Measurements from ENCODE around the gene ACVR2B.

The ACVR2B gene

GRCh38 chr3:38460377-38461270 lies 6.9 kb downstream of the ACVR2B start:
- Histone ChIP-seq H3K23ac (ENCODE audit: low read length) (no peak overlapping the region), H3K4me3 (ENCODE audit: low read length) (no peak overlapping the region), H3K9ac (ENCODE audit: low read length) (no peak overlapping the region), H2BK15ac (replicated peaks; ENCODE audit: low read depth) (no peak overlapping the region), H3K27ac (ENCODE audit: low read depth, low read length) (no peak overlapping the region), H3K4me2 (ENCODE audit: low read length) (no peak overlapping the region), H3K27me3 (ENCODE audit: insufficient read depth, low read length, poor library complexity) (no peaks in the 10 kb centered on the region), H4K5ac (ENCODE audit: low read length) (no peak overlapping the region), H3K18ac (ENCODE audit: low read length) (no peak overlapping the region), H3K4ac (ENCODE audit: low read depth, low read length) (no peak overlapping the region), H3K4me1 (ENCODE audit: control insufficient read depth, low read depth, low read length) (peaks cover 6% of the 10 kb centered on the region), H3K56ac (ENCODE audit: low read length) (no peak overlapping the region), H3K79me2 (ENCODE audit: control insufficient read depth, insufficient read depth, low read length) (peaks cover 81% of the 10 kb centered on the region), H2AK5ac (ENCODE audit: low read length) (no peak overlapping the region), H4K8ac (ENCODE audit: low read depth, low read length) (no peak overlapping the region), H3K79me1 (ENCODE audit: low read length) (peaks cover 34% of the 10 kb centered on the region), H2BK5ac (ENCODE audit: low read length) (no peak overlapping the region), H2BK120ac (ENCODE audit: low read depth, low read length) (no peak overlapping the region), H3K36me3 (ENCODE audit: control insufficient read depth, insufficient read depth, low read length) (no peaks in the 10 kb centered on the region)
- DNase-seq = no peak
- no CpG with 5 or more reads among the region's 12 CpGs for WGBS (ENCODE audit: extremely low coverage, insufficient coverage, low lambda C conversion rate)

GRCh38 chr3:38465588-38466154 lies 12.0 kb downstream of the ACVR2B start:
- Histone ChIP-seq H3K4me1 (ENCODE audit: control insufficient read depth, low read depth, low read length) (no peaks in the 10 kb centered on the region), H3K18ac (ENCODE audit: low read length) (no peak overlapping the region), H3K4me3 (ENCODE audit: low read length) (no peak overlapping the region), H4K5ac (ENCODE audit: low read length) (no peak overlapping the region), H3K27ac (ENCODE audit: low read depth, low read length) (no peak overlapping the region), H3K36me3 (ENCODE audit: control insufficient read depth, insufficient read depth, low read length) (no peaks in the 10 kb centered on the region), H3K79me1 (ENCODE audit: low read length) (peaks cover 25% of the 10 kb centered on the region), H2BK120ac (ENCODE audit: low read depth, low read length) (no peak overlapping the region), H3K79me2 (ENCODE audit: control insufficient read depth, insufficient read depth, low read length) (peaks cover 55% of the 10 kb centered on the region), H2AK5ac (ENCODE audit: low read length) (no peak overlapping the region), H3K27me3 (ENCODE audit: insufficient read depth, low read length, poor library complexity) (no peaks in the 10 kb centered on the region), H3K9ac (ENCODE audit: low read length) (no peak overlapping the region), H2BK5ac (ENCODE audit: low read length) (no peak overlapping the region), H3K23ac (ENCODE audit: low read length) (no peak overlapping the region), H3K4me2 (ENCODE audit: low read length) (no peak overlapping the region), H4K8ac (ENCODE audit: low read depth, low read length) (no peak overlapping the region), H3K56ac (ENCODE audit: low read length) (no peak overlapping the region), H3K4ac (ENCODE audit: low read depth, low read length) (no peak overlapping the region), H2BK15ac (replicated peaks; ENCODE audit: low read depth) (no peak overlapping the region)
- no peak for DNase-seq
- WGBS (ENCODE audit: extremely low coverage, insufficient coverage, low lambda C conversion rate) = no CpG with 5 or more reads among the region's 1 CpG

GRCh38 chr3:38468765-38469164 lies 15.1 kb downstream of the ACVR2B start:
- H2AK5ac ChIP-seq (ENCODE audit: low read length) = no peak overlapping the region
- no peak overlapping the region for H2BK15ac ChIP-seq (replicated peaks; ENCODE audit: low read depth)
- no peak overlapping the region for H3K9ac ChIP-seq (ENCODE audit: low read length)
- no peak overlapping the region for H3K4ac ChIP-seq (ENCODE audit: low read depth, low read length)
- H3K36me3 ChIP-seq (ENCODE audit: control insufficient read depth, insufficient read depth, low read length) = no peaks in the 10 kb centered on the region
- no peak overlapping the region for H3K23ac ChIP-seq (ENCODE audit: low read length)
- peaks cover 55% of the 10 kb centered on the region for H3K79me2 ChIP-seq (ENCODE audit: control insufficient read depth, insufficient read depth, low read length)
- no peak overlapping the region for H3K56ac ChIP-seq (ENCODE audit: low read length)
- no peak overlapping the region for H4K8ac ChIP-seq (ENCODE audit: low read depth, low read length)
- no peak overlapping the region for H3K18ac ChIP-seq (ENCODE audit: low read length)
- no peak overlapping the region for H3K27ac ChIP-seq (ENCODE audit: low read depth, low read length)
- H2BK5ac ChIP-seq (ENCODE audit: low read length) = no peak overlapping the region
- no CpG with 5 or more reads among the region's 1 CpG for WGBS (ENCODE audit: extremely low coverage, insufficient coverage, low lambda C conversion rate)
- no peak overlapping the region for H3K4me2 ChIP-seq (ENCODE audit: low read length)
- H2BK120ac ChIP-seq (ENCODE audit: low read depth, low read length) = no peak overlapping the region
- H3K4me3 ChIP-seq (ENCODE audit: low read length) = no peak overlapping the region
- H3K79me1 ChIP-seq (ENCODE audit: low read length) = peaks cover 25% of the 10 kb centered on the region
- no peaks in the 10 kb centered on the region for H3K4me1 ChIP-seq (ENCODE audit: control insufficient read depth, low read depth, low read length)
- no peak for DNase-seq
- no peak overlapping the region for H4K5ac ChIP-seq (ENCODE audit: low read length)
- H3K27me3 ChIP-seq (ENCODE audit: insufficient read depth, low read length, poor library complexity) = no peaks in the 10 kb centered on the region

- H3K36me3 ChIP-seq (ENCODE audit: control insufficient read depth, insufficient read depth, low read length) = no peaks in the 10 kb centered on the region
- H3K4me3 ChIP-seq (ENCODE audit: low read length) = no peak overlapping the region
- no peak overlapping the region for H2BK120ac ChIP-seq (ENCODE audit: low read depth, low read length)
- H3K27me3 ChIP-seq (ENCODE audit: insufficient read depth, low read length, poor library complexity) = no peaks in the 10 kb centered on the region
- H3K18ac ChIP-seq (ENCODE audit: low read length) = no peak overlapping the region
- H3K79me2 ChIP-seq (ENCODE audit: control insufficient read depth, insufficient read depth, low read length) = peaks cover 53% of the 10 kb centered on the region
- no peak overlapping the region for H3K4me2 ChIP-seq (ENCODE audit: low read length)
- H4K5ac ChIP-seq (ENCODE audit: low read length) = no peak overlapping the region
- no peak overlapping the region for H3K56ac ChIP-seq (ENCODE audit: low read length)
- H2BK5ac ChIP-seq (ENCODE audit: low read length) = no peak overlapping the region
- H3K4ac ChIP-seq (ENCODE audit: low read depth, low read length) = no peak overlapping the region
- no peaks in the 10 kb centered on the region for H3K4me1 ChIP-seq (ENCODE audit: control insufficient read depth, low read depth, low read length)
- H3K23ac ChIP-seq (ENCODE audit: low read length) = no peak overlapping the region
- no peak overlapping the region for H2AK5ac ChIP-seq (ENCODE audit: low read length)
- no peak overlapping the region for H2BK15ac ChIP-seq (replicated peaks; ENCODE audit: low read depth)
- H3K27ac ChIP-seq (ENCODE audit: low read depth, low read length) = no peak overlapping the region
- H3K79me1 ChIP-seq (ENCODE audit: low read length) = peaks cover 25% of the 10 kb centered on the region
- H3K9ac ChIP-seq (ENCODE audit: low read length) = no peak overlapping the region
- 100% methylated on average over 1 of the region's 1 CpG for whole genome bisulfite sequencing (ENCODE audit: extremely low coverage, insufficient coverage, low lambda C conversion rate)
- DNase-seq = no peak
- no peak overlapping the region for H4K8ac ChIP-seq (ENCODE audit: low read depth, low read length)
These were observed 16.2 kb downstream of the ACVR2B start for GRCh38 chr3:38469852-38470251.

GRCh38 chr3:38471260-38471857 lies 17.7 kb downstream of the ACVR2B start:
- Histone ChIP-seq H3K4me1 (ENCODE audit: control insufficient read depth, low read depth, low read length) (no peaks in the 10 kb centered on the region), H3K27me3 (ENCODE audit: insufficient read depth, low read length, poor library complexity) (no peaks in the 10 kb centered on the region), H2BK15ac (replicated peaks; ENCODE audit: low read depth) (no peak overlapping the region), H3K23ac (ENCODE audit: low read length) (no peak overlapping the region), H3K56ac (ENCODE audit: low read length) (no peak overlapping the region), H3K4me3 (ENCODE audit: low read length) (no peak overlapping the region), H3K79me1 (ENCODE audit: low read length) (peaks cover 32% of the 10 kb centered on the region), H3K4ac (ENCODE audit: low read depth, low read length) (no peak overlapping the region), H4K5ac (ENCODE audit: low read length) (no peak overlapping the region), H3K18ac (ENCODE audit: low read length) (no peak overlapping the region), H3K79me2 (ENCODE audit: control insufficient read depth, insufficient read depth, low read length) (peaks cover 62% of the 10 kb centered on the region), H2BK120ac (ENCODE audit: low read depth, low read length) (no peak overlapping the region), H3K4me2 (ENCODE audit: low read length) (no peak overlapping the region), H3K36me3 (ENCODE audit: control insufficient read depth, insufficient read depth, low read length) (no peaks in the 10 kb centered on the region), H2BK5ac (ENCODE audit: low read length) (no peak overlapping the region), H2AK5ac (ENCODE audit: low read length) (no peak overlapping the region), H3K9ac (ENCODE audit: low read length) (no peak overlapping the region), H4K8ac (ENCODE audit: low read depth, low read length) (no peak overlapping the region), H3K27ac (ENCODE audit: low read depth, low read length) (no peak overlapping the region)
- no peak for DNase-seq
- no CpG with 5 or more reads among the region's 3 CpGs for WGBS (ENCODE audit: extremely low coverage, insufficient coverage, low lambda C conversion rate)
